GM12875 (cell line): ENCODE measurements around the gene OVCA2.

Source experiments
- H3K4me3 ChIP-seq: one replicate; pipeline ENCODE4 v1.5.1; 2011; ENCODE audit warnings: low read depth, low read length, control low read depth
- CTCF ChIP-seq: IDR thresholded peaks from 2 replicates; pipeline ENCODE4 v1.5.1; 2011; ENCODE audit warnings: low read depth, mild to moderate bottlenecking, control low read depth, inconsistent platforms, low read length, moderate library complexity, borderline replicate concordance; ENCODE audit not compliant: insufficient read depth

OVCA2 gene

DNA sequence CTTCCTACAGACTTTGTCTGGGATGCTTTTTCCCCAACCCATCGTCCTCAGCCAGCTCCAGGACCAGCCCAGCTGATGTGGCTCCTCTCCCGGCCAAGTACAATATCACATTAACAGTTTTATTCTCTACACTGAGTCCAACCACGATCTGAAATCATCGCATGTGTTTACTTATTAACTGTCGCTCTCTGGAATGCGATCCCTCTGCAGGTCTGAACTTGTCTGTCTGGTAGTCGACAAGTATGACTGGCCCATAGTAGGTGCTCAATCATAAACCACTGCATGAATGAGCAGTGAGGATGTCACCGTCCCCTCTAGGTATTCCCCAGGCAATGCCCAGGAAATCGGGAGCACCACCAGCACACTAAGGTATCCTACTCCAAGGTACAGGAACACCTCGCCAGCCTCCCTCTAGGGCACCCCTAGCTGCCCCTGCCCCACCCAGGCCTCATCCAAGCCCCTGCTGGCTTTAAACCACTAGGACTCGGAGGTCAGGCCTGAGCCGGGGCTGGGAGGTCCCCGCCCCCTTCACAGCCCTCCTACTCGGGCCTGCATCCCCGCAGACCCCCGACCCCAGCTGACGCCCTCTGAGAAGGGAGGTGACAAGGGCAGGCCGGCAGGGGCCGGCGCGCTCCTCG is 44.4 kb upstream of the OVCA2 start:
- no peak for TF ChIP-seq CTCF
- H3K4me3 ChIP-seq: no peak overlapping the region

- TF ChIP-seq CTCF: no peak
- no peak overlapping the region for H3K4me3 ChIP-seq
These were observed 43.7 kb upstream of the OVCA2 start for GRCh38 chr17:1997927-1998742.

DNA sequence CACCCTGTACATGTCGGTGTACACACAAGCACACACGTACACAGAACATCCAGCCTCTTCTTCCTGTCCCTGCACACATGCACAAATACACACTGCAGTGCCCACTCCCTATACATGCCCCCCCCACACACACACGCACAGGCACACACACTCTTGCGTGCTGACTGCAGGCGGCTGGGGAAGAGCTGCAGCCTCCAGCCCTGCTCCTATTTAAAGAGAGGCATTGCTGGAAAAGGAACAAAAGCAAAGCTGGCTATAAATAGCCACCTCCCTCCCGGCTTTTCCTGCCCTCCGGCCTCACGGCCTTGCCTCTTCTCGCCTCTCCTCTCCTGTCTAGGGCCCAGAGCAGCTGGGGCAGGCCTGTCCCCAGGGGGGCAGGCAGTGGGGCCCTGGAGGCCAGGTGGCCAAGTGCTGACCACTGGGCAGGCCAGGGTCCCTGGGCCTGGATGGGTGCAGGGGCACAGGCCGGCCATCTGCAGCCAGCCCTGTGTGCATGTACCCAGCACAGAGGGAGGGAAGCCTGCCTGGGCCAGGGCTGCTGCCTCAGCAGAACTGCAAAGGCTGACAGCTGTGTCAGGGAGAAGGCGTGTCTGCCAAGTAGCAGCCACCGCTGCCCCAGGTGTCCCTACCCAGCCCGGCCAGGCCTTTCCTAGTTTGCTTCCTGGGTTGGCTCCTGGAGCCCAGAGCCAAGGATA is 42.1 kb upstream of the OVCA2 start:
- TF ChIP-seq CTCF: no peak
- H3K4me3 ChIP-seq: no peak overlapping the region

GRCh38 chr17:2002767-2003329 is 39.0 kb upstream of the OVCA2 start:
- TF ChIP-seq CTCF: no peak
- H3K4me3 ChIP-seq: no peak overlapping the region

- no peak for TF ChIP-seq CTCF
- no peak overlapping the region for H3K4me3 ChIP-seq
These were observed 38.3 kb upstream of the OVCA2 start for GRCh38 chr17:2003525-2003924.

DNA sequence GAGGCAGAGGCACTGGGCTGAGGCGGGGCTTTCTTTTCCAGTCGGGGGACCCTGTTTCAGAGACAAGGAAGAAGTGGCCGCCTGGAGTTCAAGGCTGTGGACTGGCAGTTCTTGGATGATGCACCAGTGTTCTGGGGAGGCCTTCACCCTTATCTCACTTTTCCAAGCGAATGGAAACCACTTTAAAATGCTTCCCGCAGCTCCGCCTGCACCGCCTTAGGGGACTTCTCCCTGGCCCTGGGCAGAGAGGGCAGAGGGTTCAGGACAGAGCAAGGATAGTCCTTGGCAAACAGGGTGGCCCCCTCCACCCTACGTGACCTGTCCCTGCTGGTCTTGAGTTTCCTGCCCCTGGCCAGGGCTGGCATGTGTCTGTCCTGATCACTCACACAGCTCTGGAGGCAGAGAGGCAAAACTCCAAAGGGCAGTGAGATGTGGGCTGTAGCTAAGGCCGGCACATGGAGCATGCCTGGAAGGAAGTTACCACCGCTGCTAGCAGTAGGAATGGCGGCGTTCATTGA is 37.3 kb upstream of the OVCA2 start:
- no peak overlapping the region for H3K4me3 ChIP-seq
- TF ChIP-seq CTCF: no peak
